IMR-90 (cell line): ENCODE results near the gene NDUFB7. TPM values are rescaled to one million over a fixed set of nuclear protein-coding genes. Genes with fewer than 3 reads are reported as not detected.

Experiments used
- ATAC-seq: fragments of 200-7000 bp; cut with Tn5 transposase; 2 replicates; pipeline ENCODE4 v1.9.1; 2020; ENCODE audit warnings: low read depth, mild to moderate bottlenecking, moderate library complexity
- BruUV-seq: library from RNA; stranded (reverse); fragments of 400-500 nt; replicated peaks from 2 replicates; lab custom pipeline; 2021; lab: Mats Ljungman, UMichigan
- CTCF ChIA-PET: fragments of 300-600 bp; formaldehyde crosslinking; extraction: SDS; loops from one replicate; lab custom pipeline; 2021; ENCODE audit warnings: antibody characterized with exemption; lab: Yijun Ruan, JAX
- POLR2A ChIA-PET: fragments of 300-600 bp; sonication (Branson Sonifier 250); formaldehyde crosslinking; loops from one replicate; lab custom pipeline; 2022; ENCODE audit warnings: antibody characterized with exemption; ENCODE audit not compliant: unreplicated experiment; lab: Charles Lee
- DNase-seq: peaks from one replicate; pipeline ENCODE4 v3.0.0; 2013
- H2AFZ ChIP-seq: replicated peaks from 2 replicates; pipeline ENCODE3; 2013; ENCODE audit warnings: low read length, mild to moderate bottlenecking; ENCODE audit not compliant: poor library complexity
- H2AK5ac ChIP-seq: 2 replicates; pipeline ENCODE4 v1.6.1; 2013; ENCODE audit warnings: low read depth, low read length, inconsistent platforms
- H2AK9ac ChIP-seq: replicated peaks from 2 replicates; pipeline ENCODE3; 2013; ENCODE audit warnings: mild to moderate bottlenecking, low read depth, low read length, moderate library complexity; ENCODE audit not compliant: poor library complexity
- H2BK120ac ChIP-seq: 2 replicates; pipeline ENCODE4 v1.6.1; 2013; ENCODE audit warnings: low read depth, low read length, inconsistent platforms
- H2BK15ac ChIP-seq: 3 replicates; pipeline ENCODE4 v1.6.1; 2013; ENCODE audit warnings: low read depth, low read length, inconsistent platforms
- H2BK20ac ChIP-seq: 2 replicates; pipeline ENCODE4 v1.6.1; 2013; ENCODE audit warnings: low read depth, mild to moderate bottlenecking, inconsistent platforms, low read length, moderate library complexity
- H2BK5ac ChIP-seq: 2 replicates; pipeline ENCODE4 v1.6.1; 2013; ENCODE audit warnings: mild to moderate bottlenecking, low read depth, low read length, inconsistent platforms; ENCODE audit not compliant: poor library complexity, severe bottlenecking
- H3K14ac ChIP-seq: replicated peaks from 2 replicates; pipeline ENCODE4 v1.6.1; 2013; ENCODE audit warnings: low read depth, low read length, inconsistent platforms
- H3K18ac ChIP-seq: 2 replicates; pipeline ENCODE4 v1.6.1; 2013; ENCODE audit warnings: low read depth, low read length, control low read depth
- H3K23ac ChIP-seq: 2 replicates; pipeline ENCODE4 v1.6.1; 2013; ENCODE audit warnings: low read depth, low read length, inconsistent platforms
- H3K27ac ChIP-seq: 2 replicates; pipeline ENCODE4 v1.5.1; 2013; ENCODE audit warnings: mild to moderate bottlenecking, control low read depth, low read length; ENCODE audit not compliant: insufficient read depth
- H3K27me3 ChIP-seq: 2 replicates; pipeline ENCODE4 v1.6.1; 2013; ENCODE audit warnings: low read length; ENCODE audit not compliant: control insufficient read depth, insufficient read depth
- H3K36me3 ChIP-seq: 2 replicates; pipeline ENCODE4 v1.6.1; 2013; ENCODE audit warnings: low read length, mixed read lengths; ENCODE audit not compliant: control insufficient read depth, insufficient read depth
- H3K4ac ChIP-seq: 2 replicates; pipeline ENCODE4 v1.6.1; 2013; ENCODE audit warnings: low read depth, low read length, inconsistent platforms
- H3K4me1 ChIP-seq: 2 replicates; pipeline ENCODE4 v1.6.1; 2013; ENCODE audit warnings: low read length, mixed read lengths; ENCODE audit not compliant: control insufficient read depth, insufficient read depth
- H3K4me2 ChIP-seq: 2 replicates; pipeline ENCODE4 v1.6.1; 2013; ENCODE audit warnings: low read depth, mild to moderate bottlenecking, control low read depth, low read length, moderate library complexity
- H3K4me3 ChIP-seq: 2 replicates; pipeline ENCODE4 v1.5.1; 2013; ENCODE audit warnings: low read depth, mild to moderate bottlenecking, control low read depth, low read length, moderate library complexity; ENCODE audit not compliant: insufficient read depth
- H3K56ac ChIP-seq: 2 replicates; pipeline ENCODE4 v1.6.1; 2013; ENCODE audit warnings: low read length, inconsistent platforms; ENCODE audit not compliant: insufficient read depth; ENCODE audit errors: extremely low read depth
- H3K79me1 ChIP-seq, 2 experiments: 2 replicates each; pipeline ENCODE4 v1.6.1; 2013; ENCODE audit warnings: low read length in 2 of 2, inconsistent platforms in 1 of 2, low read depth in 1 of 2
- H3K9ac ChIP-seq: 2 replicates; pipeline ENCODE4 v1.6.1; 2013; ENCODE audit warnings: low read depth, low read length, control low read depth
- H3K9me1 ChIP-seq: 2 replicates; pipeline ENCODE4 v1.6.1; 2013; ENCODE audit warnings: low read length, inconsistent platforms; ENCODE audit not compliant: insufficient read depth
- H3K9me3 ChIP-seq: 2 replicates; pipeline ENCODE4 v1.6.1; 2013; ENCODE audit warnings: low read length; ENCODE audit not compliant: control insufficient read depth, insufficient read depth
- H4K20me1 ChIP-seq: 2 replicates; pipeline ENCODE4 v1.6.1; 2013; ENCODE audit warnings: low read length, inconsistent platforms; ENCODE audit not compliant: insufficient read depth
- H4K5ac ChIP-seq: 2 replicates; pipeline ENCODE4 v1.6.1; 2013; ENCODE audit warnings: mild to moderate bottlenecking, low read depth, low read length, control low read depth
- H4K8ac ChIP-seq, 2 experiments: 2 replicates each; pipeline ENCODE4 v1.6.1; 2013; ENCODE audit warnings: low read depth in 2 of 2, low read length in 2 of 2, control low read depth in 1 of 2, inconsistent platforms in 1 of 2
- H4K91ac ChIP-seq: 2 replicates; pipeline ENCODE4 v1.6.1; 2013; ENCODE audit warnings: low read depth, low read length, inconsistent platforms; ENCODE audit not compliant: insufficient read depth
- BHLHE40 ChIP-seq: fragments of 150-350 bp; IDR thresholded peaks from 2 replicates; pipeline ENCODE4 v1.6.1; 2016; ENCODE audit warnings: mild to moderate bottlenecking, low read depth, low read length
- CEBPB ChIP-seq: IDR thresholded peaks from 2 replicates; pipeline ENCODE4 v1.6.1; 2012; ENCODE audit warnings: low read depth, low read length, improper control_type of control experiment
- CHD1 ChIP-seq: IDR thresholded peaks from 2 replicates; pipeline ENCODE4 v1.6.1; 2012; ENCODE audit warnings: low read depth, low read length, improper control_type of control experiment
- CTCF ChIP-seq: conservative IDR thresholded peaks from 2 replicates; pipeline ENCODE4 v1.5.1; 2012; ENCODE audit warnings: mild to moderate bottlenecking, low read depth, low read length, improper control_type of control experiment
- ELK1 ChIP-seq: fragments of 150-350 bp; IDR thresholded peaks from 2 replicates; pipeline ENCODE4 v1.6.1; 2016; ENCODE audit warnings: low read depth, mild to moderate bottlenecking, low read length, moderate library complexity, borderline replicate concordance
- FOS ChIP-seq: fragments of 150-350 bp; IDR thresholded peaks from 2 replicates; pipeline ENCODE4 v1.6.1; 2016; ENCODE audit warnings: low read depth, low read length
- MAFK ChIP-seq: IDR thresholded peaks from 2 replicates; pipeline ENCODE4 v1.6.1; 2012; ENCODE audit warnings: low read depth, low read length, improper control_type of control experiment
- MAZ ChIP-seq: IDR thresholded peaks from 2 replicates; pipeline ENCODE4 v1.6.1; 2012; ENCODE audit warnings: low read depth, mild to moderate bottlenecking, low read length, improper control_type of control experiment, moderate library complexity, borderline replicate concordance
- MXI1 ChIP-seq: IDR thresholded peaks from 2 replicates; pipeline ENCODE4 v1.6.1; 2012; ENCODE audit warnings: low read depth, mild to moderate bottlenecking, low read length, moderate library complexity, borderline replicate concordance
- NFE2L2 ChIP-seq: fragments of 150-350 bp; IDR thresholded peaks from 2 replicates; pipeline ENCODE4 v1.6.1; 2016; ENCODE audit warnings: low read depth, mild to moderate bottlenecking, low read length
- POLR2A ChIP-seq: IDR thresholded peaks from 2 replicates; pipeline ENCODE4 v1.6.1; 2012; ENCODE audit warnings: mild to moderate bottlenecking, low read depth, low read length
- RAD21 ChIP-seq: IDR thresholded peaks from 2 replicates; pipeline ENCODE4 v1.6.1; 2012; ENCODE audit warnings: low read length, improper control_type of control experiment
- RCOR1 ChIP-seq: IDR thresholded peaks from 2 replicates; pipeline ENCODE4 v1.6.1; 2012; ENCODE audit warnings: mild to moderate bottlenecking, low read length, improper control_type of control experiment; ENCODE audit not compliant: insufficient replicate concordance
- RFX5 ChIP-seq: IDR thresholded peaks from 2 replicates; pipeline ENCODE4 v1.8.0; 2012; ENCODE audit warnings: low read depth, mild to moderate bottlenecking, low read length, moderate library complexity
- SMC3 ChIP-seq: fragments of 150-350 bp; IDR thresholded peaks from 2 replicates; pipeline ENCODE4 v1.6.1; 2016; ENCODE audit warnings: low read depth, mild to moderate bottlenecking, antibody characterized with exemption, low read length, moderate library complexity
- USF2 ChIP-seq: fragments of 150-350 bp; IDR thresholded peaks from 2 replicates; pipeline ENCODE4 v1.6.1; 2017; ENCODE audit warnings: mild to moderate bottlenecking, antibody characterized with exemption, low read length, low read depth
- WGBS, 2 experiments: methylation state at CpG; one replicate each; pipeline versions ENCODE4 v1.1.5 to v1.1.7; 2013; ENCODE audit warnings: missing lambda C conversion rate in 2 of 2; ENCODE audit not compliant: insufficient read length in 1 of 2; ENCODE audit errors: extremely low coverage in 2 of 2; 5-methylcytosine and 5-hydroxymethylcytosine counted together
- dilution Hi-C: fragments of 300-500 bp; cut with HindIII; formaldehyde crosslinking; loops from one replicate; pipeline ENCODE4 v1.14.3; 2018; ENCODE audit warnings: low sequenced_read_pairs; ENCODE audit not compliant: unreplicated experiment
- in situ Hi-C: fragments of 300-500 bp; cut with MboI; formaldehyde crosslinking; loops from 3 replicates; pipeline ENCODE4 v1.14.3; 2019; ENCODE audit warnings: low sequenced_read_pairs, inconsistent platforms, mixed read lengths
- intact Hi-C: fragments of 100-400 bp; cut with micrococcal nuclease; formaldehyde crosslinking; loops from 2 replicates; pipeline ENCODE4 v1.10.0; 2022
- polyA plus RNA-seq, 3 experiments: library from polyadenylated mRNA; depleted of rRNA; stranded (reverse); fragments of >200 nt; gene quantifications; 2 replicates each; pipeline ENCODE4 v1.2.3, GENCODE V29; 2012; ENCODE audit warnings: low replicate concordance in 1 of 3
- total RNA-seq: library from RNA; depleted of rRNA; stranded (reverse); fragments of >200 nt; gene quantifications from 2 replicates; pipeline ENCODE4 v1.2.3, GENCODE V29; 2012

The NDUFB7 gene
- total and polyA plus RNA-seq, 2 of the 4 experiments (the other 2 are of a cell fraction), result 436 to 523 TPM

GRCh38 chr19:14614099-14614412, 42.2 kb upstream of the NDUFB7 start:
- no CpG with 5 or more reads among the region's 4 CpGs for WGBS, 2 experiments
- in situ Hi-C loops, result no loop called here
- ChIA-PET CTCF (no interaction called here), POLR2A (no interaction called here)
- dilution Hi-C loops, result no loop called here
- no peak for DNase-seq
- no peak overlapping the region for H4K91ac ChIP-seq
- H3K27ac ChIP-seq, result no peak overlapping the region
- H3K79me1 ChIP-seq, result no peaks in the 10 kb centered on the region
- TF ChIP-seq CEBPB (no peak), RCOR1 (no peak), ELK1 (no peak), RFX5 (no peak), BHLHE40 (no peak), NFE2L2 (no peak), FOS (no peak), MAZ (no peak), RAD21 (no peak), MXI1 (no peak), POLR2A (no peak), CTCF (no peak), SMC3 (no peak), CHD1 (no peak), MAFK (no peak), USF2 (no peak)
- intact Hi-C loops, result no loop called here
- H2BK5ac ChIP-seq, result no peak overlapping the region
- BruUV-seq, result no TSS peak
- no peak overlapping the region for H3K4me3 ChIP-seq
- no peak overlapping the region for H3K56ac ChIP-seq
- H3K9me1 ChIP-seq, result no peaks in the 10 kb centered on the region
- H4K20me1 ChIP-seq, result no peaks in the 10 kb centered on the region
- no peak overlapping the region for H2AFZ ChIP-seq
- H2BK15ac ChIP-seq, result no peak overlapping the region
- no peaks in the 10 kb centered on the region for H3K36me3 ChIP-seq
- no peak overlapping the region for H3K9ac ChIP-seq
- H3K4ac ChIP-seq, result no peak overlapping the region
- no peaks in the 10 kb centered on the region for H3K4me1 ChIP-seq
- no peak overlapping the region for H3K18ac ChIP-seq
- H3K4me2 ChIP-seq, result no peak overlapping the region
- H2BK120ac ChIP-seq, result no peak overlapping the region
- no peak overlapping the region for H3K23ac ChIP-seq
- no peaks in the 10 kb centered on the region for H3K27me3 ChIP-seq
- H4K5ac ChIP-seq, result no peak overlapping the region
- H3K14ac ChIP-seq, result no peak overlapping the region
- H4K8ac ChIP-seq, result no peak overlapping the region
- peaks cover 2% of the 10 kb centered on the region; the same call in 1 of the 2 replicates for H3K9me3 ChIP-seq
- H2AK9ac ChIP-seq, result no peak overlapping the region
- ATAC-seq, result no peak
- no peak overlapping the region for H2AK5ac ChIP-seq
- H2BK20ac ChIP-seq, result no peak overlapping the region
